ENCODE results near the gene PKNOX2.

PKNOX2 gene

GRCh38 chr11:125174686-125175085, 10.1 kb downstream of the PKNOX2 start:
- no peaks in the 10 kb centered on the region for H3K9me3 Mint-ChIP-seq
- H3K27ac Mint-ChIP-seq: no peak overlapping the region
- no peaks in the 10 kb centered on the region for H3K4me1 Mint-ChIP-seq
- ATAC-seq (no peak), DNase-seq (no peak)
- peaks cover 32% of the 10 kb centered on the region for H3K27me3 Mint-ChIP-seq
- no peak overlapping the region for H3K4me3 Mint-ChIP-seq
- no peaks in the 10 kb centered on the region for H3K36me3 Mint-ChIP-seq (ENCODE audit: low read depth)

- no peak overlapping the region for H3K4me3 Mint-ChIP-seq
- no peak overlapping the region for H3K27ac Mint-ChIP-seq
- H3K36me3 Mint-ChIP-seq (ENCODE audit: low read depth): no peaks in the 10 kb centered on the region
- no peaks in the 10 kb centered on the region for H3K9me3 Mint-ChIP-seq
- peaks cover 34% of the 10 kb centered on the region for H3K27me3 Mint-ChIP-seq
- ATAC-seq: no peak
- H3K4me1 Mint-ChIP-seq: no peaks in the 10 kb centered on the region
- no peak for DNase-seq
Observed at GRCh38 chr11:125175166-125175565, 10.6 kb downstream of the PKNOX2 start.

GRCh38 chr11:125175896-125176575, 11.5 kb downstream of the PKNOX2 start:
- Mint-ChIP-seq H3K36me3 (ENCODE audit: low read depth) (no peaks in the 10 kb centered on the region), H3K27ac (no peak overlapping the region), H3K9me3 (no peaks in the 10 kb centered on the region), H3K27me3 (peaks cover 30% of the 10 kb centered on the region), H3K4me3 (no peak overlapping the region), H3K4me1 (no peaks in the 10 kb centered on the region)
- no peak for DNase-seq
- no peak for ATAC-seq

- Mint-ChIP-seq H3K27me3 (peaks cover 29% of the 10 kb centered on the region), H3K9me3 (no peaks in the 10 kb centered on the region), H3K4me3 (no peak overlapping the region), H3K27ac (no peak overlapping the region), H3K36me3 (ENCODE audit: low read depth) (no peaks in the 10 kb centered on the region), H3K4me1 (no peaks in the 10 kb centered on the region)
- DNase-seq: no peak
- ATAC-seq: no peak
Observed at GRCh38 chr11:125176866-125177265, 12.3 kb downstream of the PKNOX2 start.

GRCh38 chr11:125177543-125177942, 13.0 kb downstream of the PKNOX2 start:
- Mint-ChIP-seq H3K27ac (no peak overlapping the region), H3K4me3 (no peak overlapping the region), H3K4me1 (no peaks in the 10 kb centered on the region), H3K36me3 (ENCODE audit: low read depth) (no peaks in the 10 kb centered on the region), H3K27me3 (peaks cover 29% of the 10 kb centered on the region), H3K9me3 (no peaks in the 10 kb centered on the region)
- no peak for ATAC-seq
- no peak for DNase-seq

- no peak overlapping the region for H3K4me3 Mint-ChIP-seq
- no peak for ATAC-seq
- peaks cover 26% of the 10 kb centered on the region for H3K27me3 Mint-ChIP-seq
Observed at GRCh38 chr11:125179346-125179745, 14.8 kb downstream of the PKNOX2 start.

GRCh38 chr11:125179895-125180294, 15.3 kb downstream of the PKNOX2 start:
- no peaks in the 10 kb centered on the region for H3K4me1 Mint-ChIP-seq
- H3K36me3 Mint-ChIP-seq (ENCODE audit: low read depth): no peaks in the 10 kb centered on the region
- no peak for ATAC-seq
- no peak overlapping the region for H3K27ac Mint-ChIP-seq
- peaks cover 25% of the 10 kb centered on the region for H3K27me3 Mint-ChIP-seq
- no peak for DNase-seq
- no peaks in the 10 kb centered on the region for H3K9me3 Mint-ChIP-seq
- no peak overlapping the region for H3K4me3 Mint-ChIP-seq

More at GRCh38 chr11:125179346-125179745, 14.8 kb downstream of the PKNOX2 start:
- no peaks in the 10 kb centered on the region for H3K4me1 Mint-ChIP-seq
- no peak for DNase-seq
- no peaks in the 10 kb centered on the region for H3K36me3 Mint-ChIP-seq (ENCODE audit: low read depth)
- H3K9me3 Mint-ChIP-seq: no peaks in the 10 kb centered on the region
- H3K27ac Mint-ChIP-seq: no peak overlapping the region

GRCh38 chr11:125180413-125181305, 16.1 kb downstream of the PKNOX2 start:
- H3K9me3 Mint-ChIP-seq: no peaks in the 10 kb centered on the region
- H3K36me3 Mint-ChIP-seq (ENCODE audit: low read depth): no peaks in the 10 kb centered on the region
- H3K4me1 Mint-ChIP-seq: no peaks in the 10 kb centered on the region
- H3K27ac Mint-ChIP-seq: no peak overlapping the region
- DNase-seq (no peak), ATAC-seq (no peak)
- no peak overlapping the region for H3K4me3 Mint-ChIP-seq
- H3K27me3 Mint-ChIP-seq: peaks cover 26% of the 10 kb centered on the region

- no peak for ATAC-seq
- no peaks in the 10 kb centered on the region for H3K4me1 Mint-ChIP-seq
- H3K27me3 Mint-ChIP-seq: peaks cover 25% of the 10 kb centered on the region
- DNase-seq: no peak
- no peaks in the 10 kb centered on the region for H3K9me3 Mint-ChIP-seq
- H3K4me3 Mint-ChIP-seq: no peak overlapping the region
- H3K27ac Mint-ChIP-seq: no peak overlapping the region
- no peaks in the 10 kb centered on the region for H3K36me3 Mint-ChIP-seq (ENCODE audit: low read depth)
Observed at GRCh38 chr11:125182573-125182972, 18.0 kb downstream of the PKNOX2 start.

- Mint-ChIP-seq H3K27ac (no peak overlapping the region), H3K9me3 (no peaks in the 10 kb centered on the region), H3K4me3 (no peak overlapping the region), H3K36me3 (ENCODE audit: low read depth) (no peaks in the 10 kb centered on the region), H3K4me1 (no peaks in the 10 kb centered on the region), H3K27me3 (peaks cover 26% of the 10 kb centered on the region)
- DNase-seq (no peak), ATAC-seq (no peak)
Observed at GRCh38 chr11:125183641-125184040, 19.1 kb downstream of the PKNOX2 start.

- no peak overlapping the region for H3K4me3 Mint-ChIP-seq
- DNase-seq: no peak
- H3K4me1 Mint-ChIP-seq: no peaks in the 10 kb centered on the region
- no peaks in the 10 kb centered on the region for H3K36me3 Mint-ChIP-seq (ENCODE audit: low read depth)
- peaks cover 47% of the 10 kb centered on the region for H3K27me3 Mint-ChIP-seq
- no peak overlapping the region for H3K27ac Mint-ChIP-seq
- no peak for ATAC-seq
- H3K9me3 Mint-ChIP-seq: no peaks in the 10 kb centered on the region
Observed at GRCh38 chr11:125188021-125188420, 23.5 kb downstream of the PKNOX2 start.

- no peak overlapping the region for H3K4me3 Mint-ChIP-seq
- H3K36me3 Mint-ChIP-seq (ENCODE audit: low read depth): no peaks in the 10 kb centered on the region
- H3K27me3 Mint-ChIP-seq: peaks cover 41% of the 10 kb centered on the region
- no peaks in the 10 kb centered on the region for H3K9me3 Mint-ChIP-seq
- H3K4me1 Mint-ChIP-seq: no peaks in the 10 kb centered on the region
- no peak for ATAC-seq
- no peak overlapping the region for H3K27ac Mint-ChIP-seq
- no peak for DNase-seq
Observed at GRCh38 chr11:125190566-125190965, 26.0 kb downstream of the PKNOX2 start.

- Mint-ChIP-seq H3K27me3 (peaks cover 34% of the 10 kb centered on the region), H3K4me3 (no peak overlapping the region), H3K36me3 (ENCODE audit: low read depth) (no peaks in the 10 kb centered on the region), H3K9me3 (no peaks in the 10 kb centered on the region), H3K27ac (no peak overlapping the region), H3K4me1 (no peaks in the 10 kb centered on the region)
- DNase-seq (no peak), ATAC-seq (no peak)
Observed at GRCh38 chr11:125192183-125192582, 27.6 kb downstream of the PKNOX2 start.

- Mint-ChIP-seq H3K27me3 (peaks cover 32% of the 10 kb centered on the region), H3K27ac (no peak overlapping the region)
Observed at GRCh38 chr11:125192717-125193415, 28.3 kb downstream of the PKNOX2 start.

GRCh38 chr11:125193416-125193726, 28.8 kb downstream of the PKNOX2 start:
- Mint-ChIP-seq H3K27me3 (peaks cover 34% of the 10 kb centered on the region), H3K9me3 (no peaks in the 10 kb centered on the region), H3K4me1 (no peaks in the 10 kb centered on the region), H3K27ac (no peak overlapping the region), H3K4me3 (no peak overlapping the region), H3K36me3 (ENCODE audit: low read depth) (no peaks in the 10 kb centered on the region)
- ATAC-seq: no peak
- DNase-seq: no peak

More at GRCh38 chr11:125192717-125193415, 28.3 kb downstream of the PKNOX2 start:
- no peak for DNase-seq
- H3K36me3 Mint-ChIP-seq (ENCODE audit: low read depth): no peaks in the 10 kb centered on the region
- no peak for ATAC-seq
- no peaks in the 10 kb centered on the region for H3K4me1 Mint-ChIP-seq
- no peak overlapping the region for H3K4me3 Mint-ChIP-seq
- no peaks in the 10 kb centered on the region for H3K9me3 Mint-ChIP-seq
